Mesenteric fat pad (tissue), 1 donor: Measurements from ENCODE around the gene PDCD4. TPM values are rescaled to one million over a fixed set of nuclear protein-coding genes. Genes with fewer than 3 reads are reported as not detected.
"Not testable (repeated sequence)": the region's sequence is repeated elsewhere in the genome, so short reads cannot be mapped to it uniquely, and the experiment has no call there.

Experiments used
- DNase-seq: peaks from one replicate; pipeline ENCODE4 v3.0.0-alpha.2; 2020; ENCODE audit warnings: low spot score
- total RNA-seq: library from RNA; stranded (reverse); fragmentation: NEBNext Ultra II Directional; extraction: Animal tissue kit (Norgen Biotek cat#: 25700); gene quantifications from one replicate; pipeline ENCODE4 v1.2.1, GENCODE V29; 2021
- donor health status: DM: yes; HTN: yes; CAD: no.

The PDCD4 gene
- total RNA-seq, 1 donor from 2014 or later: 146 TPM

DNA sequence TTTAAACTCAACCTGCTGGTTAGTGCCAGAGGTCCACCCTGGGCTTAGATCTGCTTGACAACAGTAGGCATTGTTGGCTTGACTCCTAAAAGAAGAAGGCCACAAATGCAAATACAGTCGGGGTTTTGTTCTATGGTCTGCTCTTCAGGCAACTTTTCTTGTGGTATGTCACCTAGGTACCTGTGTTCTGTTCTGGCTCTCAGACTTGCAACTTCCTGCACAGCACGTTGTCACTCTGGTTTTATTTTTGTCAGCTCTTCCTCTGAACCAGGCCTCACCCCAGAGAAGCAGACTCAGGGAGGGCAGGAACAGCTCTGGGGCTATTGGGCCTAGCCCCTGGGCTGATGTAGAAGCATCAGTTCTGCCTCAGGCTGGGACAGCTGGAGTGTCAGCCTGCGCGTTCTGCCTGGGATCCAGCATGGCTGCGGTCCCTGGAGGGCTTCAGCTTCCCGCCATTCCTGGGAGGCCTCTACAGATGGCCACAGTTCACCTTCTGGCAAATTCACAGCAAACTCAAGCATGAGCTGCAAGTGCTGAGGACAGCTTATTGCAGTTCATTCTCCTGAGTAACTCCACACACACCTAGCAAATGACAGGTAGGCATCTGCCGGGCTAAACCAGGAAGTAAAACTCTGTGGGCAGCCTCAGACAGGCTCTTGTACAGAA, 11.0 kb upstream of the PDCD4 start:
- DNase-seq: no peak

DNA sequence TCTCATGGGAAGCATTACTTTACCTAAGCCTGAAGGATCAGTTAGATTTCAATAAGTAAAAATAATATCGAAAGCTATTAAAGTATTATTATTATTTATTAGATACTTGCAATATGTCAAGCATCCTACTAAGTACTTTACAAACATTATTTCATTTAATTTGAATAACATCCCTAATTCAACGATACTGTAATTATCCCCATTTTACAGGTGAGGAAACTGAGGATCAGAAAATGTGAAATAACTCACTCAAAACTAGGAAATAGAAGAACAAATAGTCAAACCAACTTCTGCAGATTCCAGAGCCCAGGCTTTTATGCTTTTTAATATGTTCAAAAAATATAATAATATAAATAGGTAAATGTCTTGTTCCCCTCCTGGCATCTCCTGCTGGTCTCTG, 10.3 kb upstream of the PDCD4 start:
- DNase-seq: no peak

DNA sequence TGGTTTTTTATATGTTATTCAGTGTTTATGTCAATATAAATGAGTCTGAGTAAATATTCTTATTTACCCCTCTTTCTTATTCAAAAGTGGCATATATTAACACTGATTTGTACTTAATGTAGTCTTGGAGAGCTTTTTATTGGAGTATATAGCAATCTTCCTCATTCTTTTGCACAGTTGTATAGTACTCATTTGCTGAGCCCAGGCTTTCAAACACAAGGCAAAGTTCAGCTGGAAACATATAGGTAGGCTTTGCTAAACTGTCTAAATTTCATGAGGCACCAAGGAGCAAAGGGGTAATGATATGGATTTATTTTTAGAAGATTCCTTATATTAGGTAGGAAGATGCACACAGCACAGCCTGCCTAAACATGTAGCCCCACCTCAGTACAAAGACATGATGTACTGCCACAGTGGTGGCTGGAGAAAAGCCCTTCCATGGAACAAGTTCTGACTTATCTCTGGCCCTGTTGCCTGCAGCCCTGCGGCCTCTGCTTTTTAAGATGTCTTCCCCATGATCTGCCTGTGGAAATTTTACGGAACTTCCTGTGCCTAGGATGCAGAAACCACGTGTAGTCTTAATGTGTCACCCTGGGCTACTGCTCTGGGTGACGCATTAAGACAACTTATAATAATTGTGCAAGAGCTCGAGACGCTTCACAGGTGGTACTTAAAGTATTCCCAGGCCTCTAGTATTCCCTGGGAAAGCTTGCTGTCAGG, 9.6 kb upstream of the PDCD4 start:
- DNase-seq: no peak

DNA sequence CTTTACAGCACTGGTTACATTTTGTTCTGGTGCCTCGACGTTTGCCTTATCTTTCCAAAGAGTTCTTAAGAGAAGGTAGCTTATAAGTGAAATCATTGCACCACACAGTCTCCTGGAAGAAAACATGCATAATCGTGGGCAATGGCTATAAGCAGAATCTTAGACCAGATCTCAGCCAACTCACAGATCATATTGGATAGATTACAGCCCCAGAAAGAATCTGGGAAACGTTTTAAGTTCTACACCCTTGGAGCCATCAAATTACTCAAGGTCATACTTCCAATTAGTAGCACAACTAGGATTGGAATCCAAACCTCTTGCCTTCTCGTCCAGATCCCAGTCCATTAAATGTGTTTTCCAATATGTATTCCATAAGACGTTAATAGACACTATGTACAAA, 8.8 kb upstream of the PDCD4 start:
- DNase-seq: no peak

GRCh38 chr10:110863361-110863760, 8.4 kb upstream of the PDCD4 start:
- DNase-seq: no peak

DNA sequence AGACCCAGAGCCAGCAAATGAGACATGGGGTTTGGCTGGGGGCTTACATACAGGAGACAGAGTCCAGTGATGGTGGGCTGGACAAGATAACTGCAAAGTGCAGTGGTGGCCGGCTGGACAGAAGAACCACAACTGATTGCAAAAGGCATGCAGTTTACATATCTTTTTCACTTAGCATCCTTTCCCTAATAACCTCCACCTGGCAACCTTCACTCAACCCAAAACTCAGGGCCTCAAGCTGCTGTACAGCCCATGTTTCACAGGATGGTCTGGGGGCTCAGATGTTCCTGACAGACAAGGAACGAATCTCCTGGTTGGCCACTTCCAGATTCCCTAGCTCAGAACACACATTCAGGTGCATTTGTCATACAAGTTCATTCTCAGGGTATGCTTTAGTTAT, 7.8 kb upstream of the PDCD4 start:
- no peak for DNase-seq

DNA sequence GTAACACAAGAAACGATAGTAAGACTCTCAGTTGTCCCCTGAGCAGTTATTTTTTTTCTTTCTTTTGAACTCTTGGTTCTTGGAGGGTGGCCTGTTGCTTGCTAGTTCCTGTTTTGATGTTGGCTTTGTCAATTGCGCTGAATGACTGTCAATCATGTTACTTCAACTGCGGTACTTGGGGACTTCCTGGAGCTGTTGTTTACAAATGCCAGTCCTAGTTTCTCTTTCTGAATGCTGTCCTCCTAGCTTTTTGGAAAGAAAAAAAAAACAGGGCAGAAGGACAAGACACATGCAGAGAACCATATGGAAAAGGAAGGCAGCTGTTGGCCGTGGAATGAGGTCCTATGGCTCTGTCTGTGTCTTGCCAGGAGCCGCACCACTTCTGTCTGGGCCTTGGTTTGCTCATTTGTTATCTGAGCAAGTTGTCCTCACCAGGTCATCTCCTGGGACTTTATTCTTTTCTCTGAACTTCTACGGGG, 7.0 kb upstream of the PDCD4 start:
- DNase-seq: no peak

DNA sequence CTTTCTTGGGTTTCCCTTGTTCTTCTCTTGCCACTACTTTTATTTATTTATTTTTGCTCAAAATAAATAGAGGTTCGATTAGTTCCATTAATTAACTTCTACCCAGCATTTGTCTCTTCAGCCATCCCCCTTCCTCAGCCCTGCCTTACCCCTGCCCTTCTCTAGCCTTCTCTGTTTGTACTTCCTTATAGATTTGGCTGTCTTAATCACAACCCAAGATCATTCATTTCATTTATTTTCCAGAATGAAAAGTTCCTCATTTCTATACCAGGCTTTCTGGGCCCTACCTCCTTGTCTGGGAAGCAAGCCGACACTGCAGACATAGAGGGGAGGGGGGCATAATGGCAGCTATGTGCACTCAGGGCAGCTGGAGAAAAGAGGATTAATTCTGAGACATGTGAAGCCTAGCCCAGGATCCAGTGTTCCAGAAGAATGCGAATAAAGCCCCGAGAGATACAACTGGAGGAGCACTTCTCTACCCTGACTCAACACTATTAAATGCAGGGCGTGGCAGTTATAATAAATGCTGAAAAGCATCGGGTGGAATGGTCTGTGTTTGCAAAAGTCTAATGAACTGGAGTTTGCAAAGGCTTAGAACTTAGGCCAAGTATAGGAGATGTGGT, 6.4 kb upstream of the PDCD4 start:
- no peak for DNase-seq

GRCh38 chr10:110865809-110866482, 5.8 kb upstream of the PDCD4 start:
- DNase-seq: no peak

- DNase-seq: not testable (repeated sequence)
These were observed 4.5 kb upstream of the PDCD4 start for GRCh38 chr10:110867011-110867806.

DNA sequence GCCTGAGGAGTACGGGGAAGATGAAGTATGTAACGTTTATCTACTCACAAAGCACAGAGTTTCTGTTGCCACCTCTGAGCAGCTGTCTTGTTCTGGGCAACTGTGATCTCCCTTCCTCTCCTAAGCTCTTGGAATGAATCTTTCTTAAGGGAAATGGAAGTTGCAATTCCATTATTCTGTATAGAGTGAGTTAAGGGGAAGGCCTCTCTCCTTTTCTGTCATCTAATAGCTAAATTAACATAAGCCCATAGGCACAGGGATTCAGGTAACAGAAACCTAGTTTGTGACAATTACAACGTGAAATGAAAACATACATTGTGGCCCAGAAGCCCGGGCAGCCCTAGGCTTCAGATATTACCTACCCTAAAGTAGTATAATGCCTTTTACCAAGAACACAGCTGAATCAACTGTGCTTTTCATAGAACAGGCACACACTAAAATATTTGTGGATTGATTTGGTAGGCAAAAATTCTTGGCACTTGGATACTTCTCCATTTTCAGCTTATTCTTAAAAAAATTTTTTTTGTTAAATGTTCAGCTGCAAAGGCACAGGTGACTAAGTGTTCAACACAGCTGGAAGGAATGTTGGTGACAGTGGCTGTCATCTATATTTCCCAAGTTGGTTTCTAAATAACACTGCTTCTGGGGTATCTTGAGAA, 3.8 kb upstream of the PDCD4 start:
- DNase-seq: no peak

DNA sequence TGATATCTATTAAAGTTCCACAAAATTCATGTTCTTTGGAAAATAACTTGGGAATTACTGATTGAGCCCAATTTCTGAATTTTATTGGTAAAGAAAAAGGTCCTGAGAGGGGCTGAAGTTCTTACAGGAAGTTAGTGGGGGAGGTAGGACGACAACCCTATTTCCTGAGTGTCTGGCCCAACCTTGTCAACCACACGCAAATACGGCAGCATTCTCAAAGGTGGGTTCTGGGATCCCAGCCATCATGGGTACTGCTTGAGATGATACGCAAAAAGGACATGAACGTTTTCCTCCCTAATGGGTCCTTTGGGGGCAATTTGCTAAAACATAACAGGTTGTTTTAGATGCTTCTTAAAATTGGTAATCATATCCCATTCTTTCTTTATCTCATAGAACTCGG, 2.7 kb upstream of the PDCD4 start:
- DNase-seq: no peak

DNA sequence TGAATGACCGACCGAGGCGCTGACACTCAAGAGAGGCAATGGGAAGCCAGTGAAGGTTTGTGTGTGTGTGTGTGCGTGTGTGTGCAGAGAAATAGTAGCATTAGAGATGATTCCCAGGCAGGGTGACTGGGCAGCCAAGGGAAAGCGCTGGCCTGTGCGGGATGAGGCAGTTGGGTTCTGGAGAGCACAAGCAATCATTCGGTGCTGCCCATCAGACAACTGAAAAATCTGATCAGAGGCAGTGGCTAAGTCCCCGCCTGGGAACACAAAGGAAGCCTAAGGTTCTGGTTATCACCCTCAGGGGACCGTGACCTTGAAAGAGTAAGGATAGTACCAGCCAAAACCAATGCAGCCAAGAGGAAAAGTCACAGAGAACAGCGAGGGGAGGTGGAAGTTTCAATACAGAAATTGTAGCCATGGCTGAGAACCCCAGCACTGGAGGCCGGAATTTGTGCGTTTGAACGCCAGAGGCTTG, 868 bp upstream of the PDCD4 start:
- no peak for DNase-seq

DNA sequence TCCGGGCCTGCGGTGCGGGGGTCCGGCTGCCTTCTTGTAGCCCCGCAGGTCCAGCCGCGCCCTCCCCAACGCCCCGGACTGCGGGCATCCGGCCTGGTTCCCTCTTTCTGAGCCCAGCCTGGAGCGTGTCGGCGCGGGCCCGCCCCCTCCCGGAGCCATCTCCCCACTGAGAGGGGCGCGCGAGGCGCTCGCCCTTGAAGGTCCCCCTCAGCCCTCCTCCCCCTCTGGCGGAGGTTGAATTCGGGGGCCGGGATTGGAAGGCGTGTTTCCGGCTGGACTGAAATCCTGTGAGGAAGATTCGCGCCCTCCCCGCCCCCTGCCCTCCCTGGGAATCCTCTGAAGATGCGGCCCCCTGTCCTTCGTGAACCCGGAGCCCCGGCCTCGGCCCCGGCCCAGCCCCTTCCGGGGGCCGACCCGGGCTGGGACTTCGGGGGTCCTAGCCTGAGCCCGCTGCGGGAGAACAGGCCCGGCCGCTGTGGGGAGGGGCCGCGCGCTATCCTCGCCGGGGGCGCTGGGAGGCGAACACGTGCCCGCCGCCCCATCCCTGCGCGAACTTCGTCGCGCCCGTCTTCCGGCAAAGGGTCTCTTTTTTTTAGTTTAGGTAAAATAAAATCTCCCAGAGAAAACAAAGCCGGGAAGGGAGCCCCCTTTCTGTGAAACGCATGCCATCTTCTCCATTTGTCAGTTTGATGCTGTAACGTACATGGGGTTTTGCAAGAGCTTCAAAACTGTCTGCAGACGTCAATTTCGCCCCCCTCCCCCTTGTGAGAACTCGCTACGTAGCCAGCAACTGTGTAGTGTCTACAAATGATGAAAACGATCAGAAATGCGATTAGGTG, 636 bp downstream of the PDCD4 start:
- DNase-seq: peak; percentile 94

DNA sequence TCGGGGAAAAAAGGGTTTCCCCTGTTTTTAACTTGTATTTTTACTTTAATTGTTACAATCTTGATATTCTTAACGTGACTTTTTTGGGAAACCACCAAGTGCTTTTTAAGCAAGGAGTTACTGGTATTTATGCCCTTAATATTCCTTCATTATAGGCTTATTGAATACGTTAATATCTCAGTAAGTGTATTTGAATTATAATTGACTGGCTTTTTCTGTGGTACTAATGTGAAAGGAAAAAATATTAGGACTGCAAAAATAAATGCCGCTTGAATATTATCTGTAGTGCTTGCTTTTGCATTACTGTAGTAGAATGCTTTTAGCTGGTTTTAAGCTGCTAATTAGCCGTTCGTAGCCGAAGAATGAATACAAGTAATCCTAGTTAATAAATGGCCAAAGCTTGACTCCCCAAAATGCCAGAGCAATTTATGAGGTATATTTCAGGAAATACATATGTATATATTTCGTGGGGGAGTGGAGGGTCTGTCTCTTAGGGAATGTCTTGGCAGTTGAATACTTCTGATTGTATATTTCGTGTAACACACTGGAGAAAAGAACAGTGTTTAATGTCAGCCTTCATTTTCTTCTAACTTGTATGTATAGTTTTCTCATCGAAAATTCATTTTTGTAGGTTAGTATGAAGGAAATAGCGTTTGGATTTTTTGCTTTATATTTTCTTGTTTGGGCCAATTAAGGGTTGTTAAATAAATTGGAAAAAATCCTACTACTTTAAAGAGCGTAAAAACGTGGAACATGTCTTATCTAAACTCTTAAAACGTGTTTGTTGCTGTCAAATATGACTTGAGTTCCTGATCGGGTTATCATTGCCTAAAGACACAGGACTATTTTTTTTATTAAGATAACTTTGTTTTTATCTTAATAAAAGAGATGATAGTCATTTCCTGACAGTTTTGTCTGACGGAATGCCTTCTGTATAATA, 1.5 kb downstream of the PDCD4 start:
- no peak for DNase-seq

- no peak for DNase-seq
These were observed 2.2 kb downstream of the PDCD4 start for GRCh38 chr10:110873951-110874350.

DNA sequence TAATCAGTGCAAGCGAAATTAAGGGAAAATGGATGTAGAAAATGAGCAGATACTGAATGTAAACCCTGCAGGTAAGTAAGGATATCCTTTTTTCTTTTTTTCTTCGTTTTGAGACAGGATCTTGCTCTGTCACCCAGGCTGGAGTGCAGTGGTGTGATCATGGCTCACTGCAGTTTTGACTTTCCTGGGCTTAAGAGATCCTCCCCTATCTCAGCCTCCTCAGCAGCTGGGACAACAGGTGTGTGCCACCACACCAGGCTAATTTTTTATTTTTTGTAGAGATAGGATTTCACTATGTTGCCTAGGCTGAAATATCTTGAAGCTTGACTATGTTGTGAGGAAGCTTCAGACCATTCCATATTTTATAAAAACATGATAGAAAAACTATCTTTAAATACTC, 4.3 kb downstream of the PDCD4 start:
- no peak for DNase-seq

DNA sequence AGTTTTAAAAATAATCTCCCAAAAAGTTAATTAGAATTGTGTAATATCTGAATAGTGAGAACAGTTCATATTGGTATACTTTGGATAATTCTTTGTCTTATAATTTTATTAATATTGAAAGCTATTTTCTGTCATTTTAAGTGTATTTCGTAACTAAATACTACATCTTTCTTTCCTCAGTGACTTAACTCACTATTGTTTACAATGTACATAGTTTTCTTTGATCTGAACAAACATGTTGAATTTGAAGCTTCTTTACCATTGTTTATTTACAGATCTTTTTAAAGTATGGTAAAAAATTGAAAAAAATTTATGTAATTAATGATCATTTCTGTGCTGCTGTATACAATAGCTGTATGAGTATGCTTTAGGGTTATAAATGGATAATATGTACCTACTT, 5.1 kb downstream of the PDCD4 start:
- no peak for DNase-seq
